Smooth muscle cell (in vitro differentiated cells): ENCODE data around the gene TP53I13. TPM values are rescaled to one million over a fixed set of nuclear protein-coding genes. Genes with fewer than 3 reads are reported as not detected.

ENCODE experiments used
- DNase-seq: peaks from one replicate; lab custom pipeline; 2025; ENCODE audit not compliant: unreplicated experiment; lab: John Stamatoyannopoulos, UW
- H2AFZ ChIP-seq: fragments of 200-600 bp; sonication (generic); 2 replicates; pipeline ENCODE4 v1.6.0; 2016; ENCODE audit warnings: antibody characterized with exemption, low read depth, mild to moderate bottlenecking
- H3F3A ChIP-seq: fragments of 200-600 bp; sonication (generic); 2 replicates; pipeline ENCODE4 v1.6.0; 2017; ENCODE audit warnings: antibody characterized with exemption, low read depth
- H3K27ac ChIP-seq: fragments of 200-600 bp; sonication (generic); 2 replicates; pipeline ENCODE4 v1.5.1; 2016; ENCODE audit warnings: low read depth, mild to moderate bottlenecking
- H3K27me3 ChIP-seq: fragments of 200-600 bp; sonication (generic); 2 replicates; pipeline ENCODE4 v1.6.1; 2016; ENCODE audit warnings: low read depth, mild to moderate bottlenecking
- H3K36me3 ChIP-seq: fragments of 200-600 bp; sonication (generic); 2 replicates; pipeline ENCODE4 v1.5.1; 2016; ENCODE audit warnings: low read depth
- H3K4me1 ChIP-seq: fragments of 200-600 bp; sonication (generic); 2 replicates; pipeline ENCODE4 v1.5.1; 2016; ENCODE audit warnings: low read depth
- H3K4me2 ChIP-seq: fragments of 200-600 bp; sonication (generic); 2 replicates; pipeline ENCODE4 v1.6.0; 2016; ENCODE audit warnings: mild to moderate bottlenecking
- H3K4me3 ChIP-seq: fragments of 200-600 bp; sonication (generic); 2 replicates; pipeline ENCODE4 v1.5.1; 2016; ENCODE audit warnings: mild to moderate bottlenecking
- H3K79me2 ChIP-seq: fragments of 200-600 bp; sonication (generic); 2 replicates; pipeline ENCODE4 v1.6.0; 2016; ENCODE audit warnings: low read depth, mild to moderate bottlenecking
- H3K9ac ChIP-seq: fragments of 200-600 bp; sonication (generic); 2 replicates; pipeline ENCODE4 v1.6.0; 2016; ENCODE audit warnings: low read depth
- H3K9me3 ChIP-seq: fragments of 200-600 bp; sonication (generic); replicated peaks from 2 replicates; pipeline ENCODE4 v1.5.1; 2016; ENCODE audit warnings: low read depth
- H4K20me1 ChIP-seq: fragments of 200-600 bp; sonication (generic); 2 replicates; pipeline ENCODE4 v1.6.0; 2016; ENCODE audit warnings: low read depth
- WGBS: methylation state at CpG from one replicate; pipeline ENCODE4 v1.1.7; 2016; ENCODE audit warnings: low lambda C conversion rate; 5-methylcytosine and 5-hydroxymethylcytosine counted together
- polyA plus RNA-seq: library from polyadenylated mRNA; unstranded; fragments of >200 nt; fragmentation: Nextera tagmentation; extraction: Ambion mirVana; gene quantifications from 2 replicates; pipeline ENCODE4 v1.2.1, GENCODE V29; 2016
- total RNA-seq: library from RNA; depleted of rRNA; stranded (reverse); fragments of >200 nt; gene quantifications from 2 replicates; pipeline ENCODE4 v1.2.3, GENCODE V29; 2014
- TF ChIP-seq, protein P1 (sequence below): fragments of 200-600 bp; sonication (generic); IDR thresholded peaks from 2 replicates; pipeline ENCODE4 v1.5.1; 2017; ENCODE audit warnings: borderline replicate concordance, mild to moderate bottlenecking, antibody characterized with exemption; ENCODE audit not compliant: insufficient read depth, poor library complexity, severe bottlenecking

TP53I13 gene
- total and polyA plus RNA-seq, 2 experiments from 2014 or later: 50.7 to 105 TPM

DNA sequence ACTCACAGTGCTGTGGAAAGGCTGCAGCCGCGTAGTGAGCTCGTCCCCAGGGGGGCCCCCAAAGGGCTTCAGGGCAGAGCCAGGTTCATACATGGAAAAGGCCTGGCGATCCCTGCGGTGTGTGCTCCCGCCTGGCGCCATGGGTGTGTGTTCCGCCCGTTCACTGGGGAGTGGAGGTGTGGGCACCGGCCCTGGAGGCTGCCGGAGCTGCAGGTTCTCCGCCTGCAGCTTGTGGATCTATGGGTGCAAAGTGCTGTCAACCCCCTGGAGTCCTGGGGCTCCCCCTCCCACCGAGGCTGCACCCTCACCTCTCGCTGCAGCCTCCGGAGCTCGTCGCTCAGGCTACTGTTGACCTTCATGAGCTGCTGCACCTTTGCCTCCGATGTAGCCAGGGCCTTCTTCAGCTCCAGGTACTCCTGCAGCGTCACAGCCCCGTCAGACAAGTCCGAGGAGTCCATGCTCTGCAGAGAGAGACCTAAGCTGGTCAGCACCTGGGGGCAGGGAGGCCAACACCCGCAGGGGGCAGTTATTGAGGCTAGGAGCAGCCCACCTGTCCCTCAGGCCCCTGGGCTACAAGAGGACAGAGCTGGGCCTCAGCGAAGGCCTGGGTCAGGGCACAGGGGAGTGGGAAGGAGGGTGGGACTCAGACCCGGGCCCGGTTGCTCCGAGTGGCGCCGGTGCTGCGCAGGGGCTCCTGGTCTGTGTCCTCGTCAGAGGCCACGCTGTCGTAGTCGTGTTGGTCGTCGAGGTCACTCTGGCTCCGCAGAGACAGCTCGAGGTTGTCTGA lies 7.9 kb downstream of the TP53I13 start:
- Histone ChIP-seq H3K79me2 (no peaks in the 10 kb centered on the region), H2AFZ (no peak overlapping the region), H3K27ac (no peak overlapping the region), H4K20me1 (peaks cover 6% of the 10 kb centered on the region), H3K36me3 (no peaks in the 10 kb centered on the region), H3K9me3 (no peaks in the 10 kb centered on the region), H3K4me2 (no peak overlapping the region), H3K4me3 (no peak overlapping the region), H3K27me3 (no peaks in the 10 kb centered on the region), H3K9ac (no peak overlapping the region), H3F3A (no peaks in the 10 kb centered on the region), H3K4me1 (peaks cover 6% of the 10 kb centered on the region)
- 96% methylated on average over 36 of the region's 37 CpGs for WGBS
- no peak for DNase-seq
- TF ChIP-seq, protein P1, sequence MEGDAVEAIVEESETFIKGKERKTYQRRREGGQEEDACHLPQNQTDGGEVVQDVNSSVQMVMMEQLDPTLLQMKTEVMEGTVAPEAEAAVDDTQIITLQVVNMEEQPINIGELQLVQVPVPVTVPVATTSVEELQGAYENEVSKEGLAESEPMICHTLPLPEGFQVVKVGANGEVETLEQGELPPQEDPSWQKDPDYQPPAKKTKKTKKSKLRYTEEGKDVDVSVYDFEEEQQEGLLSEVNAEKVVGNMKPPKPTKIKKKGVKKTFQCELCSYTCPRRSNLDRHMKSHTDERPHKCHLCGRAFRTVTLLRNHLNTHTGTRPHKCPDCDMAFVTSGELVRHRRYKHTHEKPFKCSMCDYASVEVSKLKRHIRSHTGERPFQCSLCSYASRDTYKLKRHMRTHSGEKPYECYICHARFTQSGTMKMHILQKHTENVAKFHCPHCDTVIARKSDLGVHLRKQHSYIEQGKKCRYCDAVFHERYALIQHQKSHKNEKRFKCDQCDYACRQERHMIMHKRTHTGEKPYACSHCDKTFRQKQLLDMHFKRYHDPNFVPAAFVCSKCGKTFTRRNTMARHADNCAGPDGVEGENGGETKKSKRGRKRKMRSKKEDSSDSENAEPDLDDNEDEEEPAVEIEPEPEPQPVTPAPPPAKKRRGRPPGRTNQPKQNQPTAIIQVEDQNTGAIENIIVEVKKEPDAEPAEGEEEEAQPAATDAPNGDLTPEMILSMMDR: no peak

DNA sequence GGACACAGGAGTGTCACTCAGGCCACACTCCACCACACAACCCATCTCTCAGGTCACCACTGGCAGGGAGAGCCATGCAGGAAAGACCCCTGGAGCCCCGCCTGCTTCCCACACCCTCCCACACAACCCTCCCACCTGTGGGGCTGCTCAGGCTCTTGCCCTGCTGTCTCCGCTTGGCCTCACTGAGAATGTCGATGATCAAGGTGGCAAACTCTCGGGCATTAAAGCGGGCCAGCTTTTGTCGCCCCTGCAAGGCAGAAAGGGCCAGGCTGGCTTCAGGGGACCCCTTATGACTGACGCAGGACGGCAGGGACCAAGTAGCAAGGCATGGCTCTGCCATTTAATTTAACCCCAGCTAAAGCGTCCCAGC lies 8.5 kb downstream of the TP53I13 start:
- peaks cover 6% of the 10 kb centered on the region for H3K4me1 ChIP-seq
- TF ChIP-seq, protein P1: no peak
- no peaks in the 10 kb centered on the region for H3F3A ChIP-seq
- no peaks in the 10 kb centered on the region for H3K36me3 ChIP-seq
- H2AFZ ChIP-seq: no peak overlapping the region
- no peak for DNase-seq
- no peak overlapping the region for H3K9ac ChIP-seq
- H3K79me2 ChIP-seq: no peaks in the 10 kb centered on the region
- H3K9me3 ChIP-seq: no peaks in the 10 kb centered on the region
- peaks cover 7% of the 10 kb centered on the region for H4K20me1 ChIP-seq
- no peak overlapping the region for H3K27ac ChIP-seq
- H3K27me3 ChIP-seq: no peaks in the 10 kb centered on the region
- H3K4me3 ChIP-seq: no peak overlapping the region
- over 99% methylated on average over 9 of the region's 9 CpGs for WGBS
- no peak overlapping the region for H3K4me2 ChIP-seq

DNA sequence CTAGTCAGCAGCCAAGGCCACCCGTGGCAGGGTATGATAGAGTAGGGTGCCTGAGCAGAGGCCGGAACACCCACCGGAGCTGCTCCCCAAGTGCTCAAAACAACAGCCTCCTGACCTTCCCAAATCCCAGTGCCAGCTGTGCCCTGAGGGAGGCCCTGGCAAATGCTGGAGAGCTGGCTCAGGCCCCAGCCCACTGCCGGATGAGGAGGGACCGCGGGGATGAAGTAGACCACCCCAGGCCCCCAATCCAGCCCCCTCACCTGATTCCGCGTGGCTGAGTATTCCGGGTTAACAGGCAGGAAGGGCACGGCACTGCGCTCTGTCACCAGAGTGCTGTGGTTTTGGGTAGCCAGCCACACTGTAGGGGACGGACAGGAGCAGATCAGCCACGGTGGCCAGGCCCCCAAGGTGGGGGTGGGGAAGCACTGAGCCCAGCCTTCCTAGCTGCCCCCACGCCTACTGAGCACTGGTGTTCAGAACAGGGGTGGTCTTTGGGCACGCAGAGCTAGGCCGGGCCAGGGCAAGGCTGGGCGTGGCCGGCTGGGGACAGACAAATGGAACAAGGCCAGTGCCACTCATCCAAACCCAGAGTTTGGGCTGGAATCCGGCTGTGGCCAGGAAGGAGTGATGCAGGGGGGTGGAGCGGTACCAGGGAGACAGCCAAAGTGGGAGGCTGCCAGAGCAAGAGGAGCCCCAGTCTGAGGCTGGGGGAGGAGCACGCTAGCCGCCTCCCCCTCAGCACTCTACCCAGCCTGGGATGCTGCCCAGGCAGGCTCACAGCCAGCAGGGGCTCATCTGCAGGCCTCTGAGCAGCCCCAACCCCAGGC lies 9.1 kb downstream of the TP53I13 start:
- peaks cover 11% of the 10 kb centered on the region for H4K20me1 ChIP-seq
- no peak overlapping the region for H3K9ac ChIP-seq
- TF ChIP-seq, protein P1: no peak
- H3K9me3 ChIP-seq: no peaks in the 10 kb centered on the region
- H3F3A ChIP-seq: no peaks in the 10 kb centered on the region
- no peak overlapping the region for H3K4me2 ChIP-seq
- no peak overlapping the region for H3K4me3 ChIP-seq
- H2AFZ ChIP-seq: no peak overlapping the region
- peaks cover 3% of the 10 kb centered on the region for H3K4me1 ChIP-seq
- no peaks in the 10 kb centered on the region for H3K36me3 ChIP-seq
- no peaks in the 10 kb centered on the region for H3K79me2 ChIP-seq
- H3K27me3 ChIP-seq: no peaks in the 10 kb centered on the region
- 94% methylated on average over 20 of the region's 22 CpGs for WGBS
- no peak for DNase-seq
- H3K27ac ChIP-seq: no peak overlapping the region
